Vagina (tissue), 2 donors: ENCODE results near the gene CDK2AP2. TPM values are rescaled to one million over a fixed set of nuclear protein-coding genes. Genes with fewer than 3 reads are reported as not detected.
"Not testable (repeated sequence)": the region's sequence is repeated elsewhere in the genome, so short reads cannot be mapped to it uniquely, and the experiment has no call there.

Experiments
- DNase-seq, 2 donors: peaks; one replicate each; pipeline ENCODE4 v3.0.0-alpha.2; 2017; ENCODE audit errors: extremely low spot score in 2 of 2
- H3K27ac ChIP-seq: fragments of 200-600 bp; sonication (generic); one replicate; pipeline ENCODE4 v1.5.1; 2019
- H3K27me3 ChIP-seq: fragments of 200-600 bp; sonication (generic); one replicate; pipeline ENCODE4 v1.5.1; 2019
- H3K36me3 ChIP-seq, 2 donors: fragments of 200-600 bp; sonication (generic); one replicate each; pipeline ENCODE4 v1.5.1; 2017 to 2019
- H3K4me1 ChIP-seq: fragments of 200-600 bp; sonication (generic); one replicate; pipeline ENCODE4 v1.5.1; 2019
- H3K4me3 ChIP-seq, 2 donors: fragments of 200-600 bp; sonication (generic); 1 replicate in 1 of 2; 2 replicates in 1 of 2; pipeline ENCODE4 v1.5.1; 2016 to 2019
- H3K9me3 ChIP-seq: fragments of 200-600 bp; sonication (generic); one replicate; pipeline ENCODE4 v1.5.1; 2019
- POLR2A ChIP-seq, 2 donors: fragments of 450-650 bp; IDR thresholded peaks; one replicate each; pipeline ENCODE4 v1.6.1; 2017; ENCODE audit warnings: antibody characterized with exemption in 2 of 2, mild to moderate bottlenecking in 2 of 2, moderate library complexity in 2 of 2
- POLR2AphosphoS5 ChIP-seq, 2 donors: sonication (generic); formaldehyde crosslinking; IDR thresholded peaks; one replicate each; pipeline ENCODE4 v1.9.0; 2017; ENCODE audit warnings: antibody characterized with exemption in 2 of 2, mild to moderate bottlenecking in 2 of 2, low read depth in 1 of 2; ENCODE audit not compliant: insufficient read depth in 1 of 2
- intact Hi-C: fragments of 100-400 bp; cut with DNase I; formaldehyde crosslinking; loops from one replicate; pipeline ENCODE4 v1.15.1; 2023
- total RNA-seq: library from RNA; depleted of rRNA; stranded (reverse); fragments of >200 nt; gene quantifications from one replicate; pipeline ENCODE4 v1.2.3, GENCODE V29; 2016
- TF ChIP-seq, protein P1 (sequence below), 3 experiments: fragments of 450-650 bp in 2 of 3; fragments of 200-600 bp in 1 of 3; sonication (generic) in 1 of 3; IDR thresholded peaks; one replicate each; pipeline ENCODE4 v1.5.1; 2017 to 2019; ENCODE audit warnings: antibody characterized with exemption in 3 of 3, mild to moderate bottlenecking in 2 of 3, moderate library complexity in 2 of 3

Gene CDK2AP2
- total RNA-seq, 1 donor from 2014 or later = 46.4 TPM

DNA sequence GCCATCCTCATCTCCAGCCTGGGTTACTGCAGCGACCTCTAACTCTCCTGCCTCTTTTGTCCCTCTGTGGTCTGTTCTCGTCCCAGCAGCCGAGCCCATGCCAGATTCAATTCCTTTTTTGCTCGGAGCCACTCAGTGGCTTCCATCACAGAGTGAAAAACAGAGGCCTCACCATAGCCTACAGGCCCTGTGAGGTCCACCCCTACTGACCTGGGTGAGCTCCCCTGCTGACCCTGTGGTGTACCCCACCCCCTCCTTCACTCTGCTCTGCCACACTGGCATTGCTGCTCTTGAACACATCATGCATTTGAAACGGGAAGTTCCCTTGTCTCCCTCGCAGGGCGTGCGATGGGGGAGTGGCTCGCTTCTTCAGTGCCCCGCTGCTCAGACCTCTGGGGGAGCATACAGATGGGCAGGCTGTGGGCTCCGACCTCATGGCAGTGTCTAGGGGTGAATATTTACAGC, 23.1 kb downstream of the CDK2AP2 start:
- intact Hi-C loops = no loop called here
- no peak overlapping the region for H3K27ac ChIP-seq
- H3K4me3 ChIP-seq = no peak overlapping the region

DNA sequence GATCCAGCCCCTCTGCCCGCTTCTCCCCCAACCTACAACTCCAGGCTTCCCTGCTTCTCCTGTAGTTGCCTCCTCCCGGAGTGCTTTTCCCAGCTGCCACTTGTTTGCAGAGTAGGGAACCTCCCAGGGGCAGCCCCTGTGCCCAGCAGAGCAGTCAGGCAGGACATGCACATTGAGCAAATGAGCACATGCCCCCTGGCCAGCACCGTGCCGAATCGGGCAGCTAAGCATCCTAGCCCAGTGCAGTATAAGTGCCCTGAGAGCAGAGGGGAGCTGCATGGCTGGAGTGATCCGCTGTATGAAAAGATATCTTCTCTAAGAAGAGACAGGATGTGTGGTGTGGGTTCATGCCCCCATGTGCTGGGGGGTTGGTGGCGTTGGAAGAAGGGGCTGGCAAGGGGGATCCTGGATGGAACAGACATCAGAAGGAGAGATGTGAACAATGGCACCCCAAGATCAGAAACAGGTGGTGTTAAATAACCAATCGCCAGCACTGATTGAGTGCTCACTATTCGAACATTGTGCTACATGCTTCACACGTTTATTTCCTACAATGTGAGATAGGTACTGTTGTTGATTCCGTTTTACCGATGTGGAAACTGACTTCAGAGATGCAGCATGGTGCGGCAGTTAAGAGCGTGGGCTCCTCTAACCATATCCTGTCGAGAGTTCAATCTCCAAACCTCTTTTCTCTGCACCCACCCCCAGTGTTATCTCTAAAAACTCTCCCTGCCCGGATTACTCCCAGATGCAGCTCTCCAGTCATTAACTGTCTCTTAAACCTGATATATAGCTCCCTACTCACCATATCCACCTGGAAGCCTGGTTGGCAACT, 23.9 kb downstream of the CDK2AP2 start:
- no peak for DNase-seq
- H3K4me3 ChIP-seq = peak overlapping the region; percentile 55 to 61
- H3K4me1 ChIP-seq = peaks cover 33% of the 10 kb centered on the region
- intact Hi-C loops = no loop called here
- H3K9me3 ChIP-seq = no peaks in the 10 kb centered on the region
- peak overlapping the region; percentile 78 for H3K27ac ChIP-seq
- no peak for TF ChIP-seq POLR2AphosphoS5 (IDR thresholded peaks at IDR 0.05; ENCODE audit: insufficient read depth in 1 of 2, low read depth in 1 of 2)
- TF ChIP-seq, protein P1, sequence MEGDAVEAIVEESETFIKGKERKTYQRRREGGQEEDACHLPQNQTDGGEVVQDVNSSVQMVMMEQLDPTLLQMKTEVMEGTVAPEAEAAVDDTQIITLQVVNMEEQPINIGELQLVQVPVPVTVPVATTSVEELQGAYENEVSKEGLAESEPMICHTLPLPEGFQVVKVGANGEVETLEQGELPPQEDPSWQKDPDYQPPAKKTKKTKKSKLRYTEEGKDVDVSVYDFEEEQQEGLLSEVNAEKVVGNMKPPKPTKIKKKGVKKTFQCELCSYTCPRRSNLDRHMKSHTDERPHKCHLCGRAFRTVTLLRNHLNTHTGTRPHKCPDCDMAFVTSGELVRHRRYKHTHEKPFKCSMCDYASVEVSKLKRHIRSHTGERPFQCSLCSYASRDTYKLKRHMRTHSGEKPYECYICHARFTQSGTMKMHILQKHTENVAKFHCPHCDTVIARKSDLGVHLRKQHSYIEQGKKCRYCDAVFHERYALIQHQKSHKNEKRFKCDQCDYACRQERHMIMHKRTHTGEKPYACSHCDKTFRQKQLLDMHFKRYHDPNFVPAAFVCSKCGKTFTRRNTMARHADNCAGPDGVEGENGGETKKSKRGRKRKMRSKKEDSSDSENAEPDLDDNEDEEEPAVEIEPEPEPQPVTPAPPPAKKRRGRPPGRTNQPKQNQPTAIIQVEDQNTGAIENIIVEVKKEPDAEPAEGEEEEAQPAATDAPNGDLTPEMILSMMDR (IDR thresholded peaks at IDR 0.05) = no peak
- no peak for TF ChIP-seq POLR2A (IDR thresholded peaks at IDR 0.05)
- H3K36me3 ChIP-seq = peaks cover 0 to 11% of the 10 kb centered on the region in 2 donors
- no peaks in the 10 kb centered on the region for H3K27me3 ChIP-seq

More for the DNA sequence above, 23.1 kb downstream of the CDK2AP2 start:
- no peak for TF ChIP-seq POLR2A (IDR thresholded peaks at IDR 0.05)
- TF ChIP-seq, protein P1 (IDR thresholded peaks at IDR 0.05) = no peak
- Histone ChIP-seq H3K36me3 (peaks cover 0 to 15% of the 10 kb centered on the region in 2 donors), H3K9me3 (no peaks in the 10 kb centered on the region), H3K4me1 (peaks cover 33% of the 10 kb centered on the region), H3K27me3 (no peaks in the 10 kb centered on the region)
- DNase-seq = no peak

DNA sequence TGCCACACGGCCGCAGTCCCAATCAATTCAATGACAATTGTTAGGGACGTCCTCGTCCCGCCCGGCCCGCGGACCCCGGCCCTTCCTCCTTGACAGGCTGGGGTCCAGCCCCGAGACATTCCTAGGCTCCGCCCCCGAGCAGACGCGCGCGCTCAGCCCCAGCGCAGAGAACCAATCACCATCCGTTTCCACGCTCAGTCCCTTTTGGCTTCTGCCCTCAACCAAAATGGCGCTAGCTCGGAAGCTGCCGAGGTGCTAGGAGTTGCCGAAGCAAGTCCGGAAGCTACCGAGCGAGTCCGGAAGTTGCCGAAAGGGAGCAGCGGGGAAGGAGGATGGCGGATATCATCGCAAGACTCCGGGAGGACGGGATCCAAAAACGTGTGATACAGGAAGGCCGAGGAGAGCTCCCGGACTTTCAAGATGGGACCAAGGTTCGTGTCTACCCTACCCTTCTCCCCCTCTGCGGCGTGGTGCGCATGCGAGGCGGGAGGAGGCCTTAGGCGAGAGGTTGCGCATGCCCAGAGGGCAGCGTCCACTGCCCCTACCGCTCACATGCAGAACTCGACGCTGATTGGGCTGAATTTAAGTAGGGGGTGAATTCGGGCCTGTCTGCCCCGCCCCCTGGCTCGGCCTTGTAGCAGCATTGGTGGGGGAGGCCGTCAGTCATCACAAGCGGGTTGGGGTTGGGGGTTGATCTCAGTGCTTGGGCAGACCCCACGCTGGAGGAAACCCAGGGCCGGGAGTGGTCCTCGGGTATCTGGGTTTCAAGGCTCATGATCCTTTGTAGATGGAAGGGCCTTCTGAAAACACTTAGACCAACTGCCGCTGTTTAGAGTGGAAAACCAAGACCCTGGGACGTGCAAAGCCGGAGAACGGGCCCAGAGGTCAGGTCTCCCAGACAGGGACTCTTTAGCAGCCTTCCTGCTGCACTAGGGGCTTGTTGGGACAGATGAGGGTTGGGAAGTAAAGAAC, 24.8 kb downstream of the CDK2AP2 start, which contains the start of gene AIP:
AIP (plus strand) TSS at position 200 of the 972 bp plus-strand sequence; CDS start at position 333, 133 bp downstream.
- intact Hi-C loops = no loop called here
- Histone ChIP-seq H3K36me3 (peaks cover 0 to 11% of the 10 kb centered on the region in 2 donors), H3K4me3 (peak within 1 kb of the TSS; percentile 55 to 61), H3K9me3 (no peaks in the 10 kb centered on the region), H3K27me3 (no peaks in the 10 kb centered on the region), H3K27ac (peak within 1 kb of the TSS; percentile 78), H3K4me1 (peaks cover 33% of the 10 kb centered on the region)
- DNase-seq = peak in 1 of 2 donors; percentile 97
- TF ChIP-seq POLR2AphosphoS5 (IDR thresholded peaks at IDR 0.05; ENCODE audit: insufficient read depth in 1 of 2, low read depth in 1 of 2) (peak; percentile 96 to 97), POLR2A (IDR thresholded peaks at IDR 0.05) (peak in 1 of 2 donors; percentile 28)
- TF ChIP-seq, protein P1 (IDR thresholded peaks at IDR 0.05) = peak in 1 of 3 experiments; percentile 25

DNA sequence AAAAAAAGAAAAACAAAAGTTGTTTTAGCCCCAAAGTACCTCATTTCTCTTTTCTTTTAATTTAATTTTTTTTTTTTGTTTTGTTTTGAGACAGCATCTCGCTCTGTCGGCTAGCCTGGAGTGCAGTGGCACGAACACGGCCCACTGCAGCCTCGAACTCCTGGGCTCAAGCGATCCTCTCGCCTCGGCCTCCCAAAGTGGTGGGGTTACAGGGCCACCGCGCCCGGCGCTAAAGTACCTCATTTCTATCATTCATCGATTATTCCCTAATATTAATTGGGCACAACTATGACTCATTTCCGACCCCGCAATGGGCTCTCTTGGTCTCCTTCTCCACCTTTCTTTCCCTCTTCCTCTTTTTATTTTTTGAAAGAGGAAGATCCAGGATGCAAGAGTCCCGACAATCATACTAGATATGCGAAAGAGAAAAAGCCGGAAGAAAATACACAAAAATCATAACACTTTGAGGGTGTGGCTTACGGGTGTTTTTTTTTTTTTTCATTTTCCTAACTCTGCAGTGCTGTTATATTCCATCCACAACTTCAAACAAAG, 25.6 kb downstream of the CDK2AP2 start:
- no peaks in the 10 kb centered on the region for H3K9me3 ChIP-seq
- H3K27ac ChIP-seq = peak overlapping the region; percentile 78
- H3K4me1 ChIP-seq = peaks cover 33% of the 10 kb centered on the region
- TF ChIP-seq, protein P1 (IDR thresholded peaks at IDR 0.05) = no peak
- TF ChIP-seq POLR2A (IDR thresholded peaks at IDR 0.05) = no peak
- TF ChIP-seq POLR2AphosphoS5 (IDR thresholded peaks at IDR 0.05; ENCODE audit: insufficient read depth in 1 of 2, low read depth in 1 of 2) = no peak
- peaks cover 0 to 3% of the 10 kb centered on the region in 2 donors for H3K36me3 ChIP-seq
- H3K4me3 ChIP-seq = peak overlapping the region; percentile 55 to 61
- no peak for DNase-seq
- no peaks in the 10 kb centered on the region for H3K27me3 ChIP-seq
- intact Hi-C loops = no loop called here

DNA sequence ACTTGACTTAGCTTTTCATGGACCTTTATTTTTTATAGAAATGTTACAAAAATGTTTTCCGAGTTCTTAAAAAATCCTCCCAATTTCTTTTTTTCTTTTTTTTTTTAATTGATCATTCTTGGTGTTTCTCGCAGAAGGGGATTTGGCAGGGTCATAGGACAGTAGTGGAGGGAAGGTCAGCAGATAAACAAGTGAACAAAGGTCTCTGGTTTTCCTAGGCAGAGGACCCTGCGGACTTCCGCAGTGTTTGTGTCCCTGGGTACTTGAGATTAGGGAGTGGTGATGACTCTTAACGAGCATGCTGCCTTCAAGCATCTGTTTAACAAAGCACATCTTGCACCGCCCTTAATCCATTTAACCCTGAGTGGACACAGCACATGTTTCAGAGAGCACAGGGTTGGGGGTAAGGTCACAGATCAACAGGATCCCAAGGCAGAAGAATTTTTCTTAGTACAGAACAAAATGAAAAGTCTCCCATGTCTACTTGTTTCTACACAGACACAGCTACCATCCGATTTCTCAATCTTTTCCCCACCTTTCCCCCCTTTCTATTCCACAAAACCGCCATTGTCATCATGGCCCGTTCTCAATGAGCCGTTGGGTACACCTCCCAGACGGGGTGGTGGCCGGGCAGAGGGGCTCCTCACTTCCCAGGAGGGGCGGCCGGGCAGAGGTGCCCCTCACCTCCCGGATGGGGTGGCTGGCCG, 30.5 kb downstream of the CDK2AP2 start:
- H3K36me3 ChIP-seq, H3K4me1 ChIP-seq: not testable (repeated sequence)

DNA sequence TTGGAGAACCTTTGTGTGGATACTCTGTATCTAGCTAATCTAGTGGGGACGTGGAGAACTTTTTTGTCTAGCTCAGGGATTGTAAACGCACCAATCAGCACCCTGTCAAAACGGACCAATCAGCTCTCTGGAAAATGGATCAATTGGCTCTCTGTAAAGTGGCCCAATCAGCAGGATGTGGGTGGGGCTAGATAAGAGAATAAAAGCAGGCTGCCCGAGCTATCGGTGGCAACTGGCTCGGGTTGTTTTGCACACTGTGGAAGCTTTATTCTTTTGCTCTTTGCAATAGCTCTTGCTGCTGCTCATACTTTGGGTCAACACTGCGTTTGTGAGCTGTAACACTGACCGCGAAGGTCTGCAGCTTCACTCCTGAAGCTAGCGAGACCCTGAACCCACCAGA, 31.3 kb downstream of the CDK2AP2 start:
- H3K4me3 ChIP-seq, H3K36me3 ChIP-seq, H3K4me1 ChIP-seq, H3K9me3 ChIP-seq, H3K27ac ChIP-seq, H3K27me3 ChIP-seq, DNase-seq, intact Hi-C loops: not testable (repeated sequence)

More for the DNA sequence above, 30.5 kb downstream of the CDK2AP2 start:
- H3K9me3 ChIP-seq, DNase-seq, H3K27me3 ChIP-seq, H3K4me3 ChIP-seq, H3K27ac ChIP-seq, intact Hi-C loops: not testable (repeated sequence)
